SW480 (cell line): Measurements from ENCODE around the gene ZNF200.
A peak's percentile ranks its signal among the peaks of the same experiment; 100 is the strongest.
"Not testable (repeated sequence)": the region's sequence is repeated elsewhere in the genome, so short reads cannot be mapped to it uniquely, and the experiment has no call there.

Experiments used
- DNase-seq: peaks from one replicate; pipeline ENCODE4 v3.0.0-alpha.2; 2016; ENCODE audit warnings: low spot score

Gene ZNF200

GRCh38 chr16:3234857-3235561, at the start of gene ZNF200:
Gene ZNF200, minus strand, starts transcription at chr16:3235158. Its CDS starts 1,403 bp downstream, at chr16:3233755.
- DNase-seq = peak; percentile 93

- no peak for DNase-seq
Measured at GRCh38 chr16:3283543-3284447, 48.8 kb upstream of the ZNF200 start.

GRCh38 chr16:3282730-3283542, 48.0 kb upstream of the ZNF200 start, which contains the start of gene ZNF263:
Gene ZNF263, plus strand, starts transcription at chr16:3283491. Its CDS starts 328 bp downstream, at chr16:3283819.
- peak; percentile 98 for DNase-seq

- DNase-seq = peak; percentile 79
Measured at GRCh38 chr16:3282103-3282729, 47.3 kb upstream of the ZNF200 start.

- no peak for DNase-seq
Measured at GRCh38 chr16:3281222-3281820, 46.4 kb upstream of the ZNF200 start.

- no peak for DNase-seq
Measured at GRCh38 chr16:3276679-3277078, 41.7 kb upstream of the ZNF200 start.

- DNase-seq = no peak
Measured at GRCh38 chr16:3274947-3275346, 40.0 kb upstream of the ZNF200 start.

GRCh38 chr16:3274490-3274889, 39.5 kb upstream of the ZNF200 start:
- peak; percentile 41 for DNase-seq

- not testable (repeated sequence) for DNase-seq
Measured at GRCh38 chr16:3271281-3271680, 36.3 kb upstream of the ZNF200 start.

- DNase-seq = not testable (repeated sequence)
Measured at GRCh38 chr16:3270718-3271117, 35.8 kb upstream of the ZNF200 start.

- DNase-seq = no peak
Measured at GRCh38 chr16:3268294-3268693, 33.3 kb upstream of the ZNF200 start.

GRCh38 chr16:3266873-3267537, 32.0 kb upstream of the ZNF200 start:
- DNase-seq = peak; percentile 62

GRCh38 chr16:3264137-3265036, 29.4 kb upstream of the ZNF200 start:
- peak; percentile 98 for DNase-seq

- DNase-seq = no peak
Measured at GRCh38 chr16:3262517-3262916, 27.6 kb upstream of the ZNF200 start.

GRCh38 chr16:3259836-3260235, 24.9 kb upstream of the ZNF200 start:
- no peak for DNase-seq

GRCh38 chr16:3256866-3257465, 22.0 kb upstream of the ZNF200 start:
- peak; percentile 79 for DNase-seq

- DNase-seq = peak; percentile 44
Measured at GRCh38 chr16:3256146-3256865, 21.3 kb upstream of the ZNF200 start, which contains the start of gene MEFV. Gene MEFV, minus strand, starts transcription at chr16:3256633. Its CDS starts 46 bp downstream, at chr16:3256587.

GRCh38 chr16:3254309-3254708, 19.4 kb upstream of the ZNF200 start:
- no peak for DNase-seq
